Fibroblast of skin of scalp (primary cell): ENCODE data around the gene AQP3. TPM values are rescaled to one million over a fixed set of nuclear protein-coding genes. Genes with fewer than 3 reads are reported as not detected.
"Not testable (repeated sequence)": the region's sequence is repeated elsewhere in the genome, so short reads cannot be mapped to it uniquely, and the experiment has no call there.

Experiments
- DNase-seq: peaks from one replicate; pipeline ENCODE4 v3.0.0-alpha.2; 2013
- polyA plus RNA-seq, 2 experiments: library from polyadenylated mRNA; unstranded; fragments of 120-200 nt; gene quantifications; one replicate each; pipeline ENCODE4 v1.2.1, GENCODE V29; 2013; ENCODE audit not compliant: insufficient read length in 2 of 2

The AQP3 gene
- polyA plus RNA-seq (2013, experiment 1 of 2; ENCODE audit: insufficient read length), result 1.2 TPM
- polyA plus RNA-seq (2013, experiment 2 of 2; ENCODE audit: insufficient read length), result 2.0 TPM

DNA sequence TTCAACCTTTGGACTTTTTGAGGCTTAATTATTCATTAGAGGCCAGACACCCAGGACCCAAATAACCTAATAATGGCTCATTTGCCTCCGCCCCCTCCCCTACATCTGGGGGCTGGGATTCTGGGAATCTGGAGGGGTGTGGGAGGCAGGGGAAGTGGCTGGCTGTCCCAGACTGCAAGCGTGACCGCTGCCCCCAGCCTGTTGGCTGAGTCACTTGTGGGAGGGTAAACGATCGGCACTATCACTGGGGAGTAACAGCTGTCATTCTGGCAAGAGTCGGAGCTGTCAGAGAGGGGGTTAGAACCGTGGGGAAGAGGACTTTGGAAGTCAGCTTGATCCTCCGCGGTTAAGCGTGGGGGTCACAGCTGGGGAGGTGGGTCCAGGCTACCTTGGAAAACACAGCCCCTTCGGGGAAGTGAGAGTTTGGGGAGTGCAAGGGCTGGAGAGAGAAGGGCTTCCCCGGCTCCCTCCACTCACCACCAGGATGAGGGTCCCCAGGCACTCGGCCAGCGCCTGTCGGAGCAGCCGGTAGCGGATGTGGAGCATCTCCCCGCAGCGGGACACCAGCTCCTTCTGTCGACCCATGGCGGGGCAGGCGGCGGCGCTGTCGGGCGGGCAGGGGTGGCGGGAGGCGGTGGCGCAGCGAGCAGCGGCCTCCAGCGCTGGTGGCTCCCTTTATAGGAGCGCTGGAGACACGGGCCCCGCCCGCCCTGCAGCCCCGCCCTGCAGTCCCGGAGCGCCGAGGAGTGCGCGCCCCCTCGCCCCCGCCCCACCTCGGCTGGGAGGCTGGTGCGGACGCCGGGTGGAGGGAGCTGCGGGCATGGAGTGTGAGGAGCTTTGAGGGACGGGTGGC is at the start of gene AQP3:
Gene AQP3 (minus strand): TSS at position 648 of the 853 bp plus-strand sequence. CDS start 63 bp downstream, at position 585.
- DNase-seq, result peak; percentile 60

- DNase-seq, result not testable (repeated sequence)
These were observed 46.4 kb upstream of the AQP3 start for GRCh38 chr9:33493819-33494218.

DNA sequence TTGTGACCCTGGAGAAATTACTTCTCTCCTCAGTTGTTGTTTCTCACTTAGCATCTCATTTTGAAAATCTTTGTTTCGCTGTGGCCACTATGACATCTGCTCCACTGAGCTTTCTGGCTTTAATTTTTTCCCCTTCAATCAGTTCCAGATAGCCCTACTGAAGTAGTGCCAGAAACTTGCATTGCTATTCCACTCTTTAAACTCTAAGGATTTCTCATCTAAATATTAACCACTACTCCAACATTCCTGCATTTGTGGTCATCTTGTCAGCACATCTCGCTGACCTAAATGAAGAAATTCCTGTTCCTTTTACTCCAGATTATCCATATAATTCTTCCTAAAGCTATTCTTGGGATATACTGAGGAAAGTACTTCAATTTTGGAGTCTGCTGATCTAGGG is 41.7 kb upstream of the AQP3 start:
- peak; percentile 82 for DNase-seq

GRCh38 chr9:33485312-33485711 is 37.9 kb upstream of the AQP3 start:
- DNase-seq, result not testable (repeated sequence)

DNA sequence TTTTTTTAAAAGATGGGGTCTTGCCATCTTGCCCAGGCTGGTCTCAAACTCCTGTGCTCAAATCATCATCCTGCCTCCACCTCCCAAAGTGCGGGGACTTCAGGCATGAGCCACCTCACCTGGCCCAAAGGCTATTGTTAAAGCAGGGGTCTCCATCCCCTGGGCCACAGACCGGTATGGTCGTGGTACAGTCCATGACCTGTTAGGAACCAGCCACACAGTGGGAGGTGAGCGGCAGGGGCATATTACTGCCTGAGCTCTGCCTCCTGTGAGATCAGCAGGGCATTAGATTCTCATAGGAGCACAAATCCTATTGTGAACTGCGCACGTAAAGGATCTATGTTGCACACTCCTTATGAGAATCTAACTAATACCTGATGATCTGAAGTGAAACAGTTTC is 33.6 kb upstream of the AQP3 start:
- DNase-seq, result no peak

GRCh38 chr9:33480106-33480505 is 32.7 kb upstream of the AQP3 start:
- DNase-seq, result peak; percentile 21

GRCh38 chr9:33476503-33476902 is 29.1 kb upstream of the AQP3 start:
- DNase-seq, result no peak

- DNase-seq, result no peak
These were observed 28.0 kb upstream of the AQP3 start for GRCh38 chr9:33475357-33475756.

GRCh38 chr9:33473643-33474352 is 26.4 kb upstream of the AQP3 start, which contains the start of gene NOL6:
Gene NOL6, minus strand, starts transcription at chr9:33473924. Its CDS starts 82 bp downstream, at chr9:33473842.
- DNase-seq, result peak; percentile 99

- DNase-seq, result no peak
These were observed 25.7 kb upstream of the AQP3 start for GRCh38 chr9:33472881-33473615.

DNA sequence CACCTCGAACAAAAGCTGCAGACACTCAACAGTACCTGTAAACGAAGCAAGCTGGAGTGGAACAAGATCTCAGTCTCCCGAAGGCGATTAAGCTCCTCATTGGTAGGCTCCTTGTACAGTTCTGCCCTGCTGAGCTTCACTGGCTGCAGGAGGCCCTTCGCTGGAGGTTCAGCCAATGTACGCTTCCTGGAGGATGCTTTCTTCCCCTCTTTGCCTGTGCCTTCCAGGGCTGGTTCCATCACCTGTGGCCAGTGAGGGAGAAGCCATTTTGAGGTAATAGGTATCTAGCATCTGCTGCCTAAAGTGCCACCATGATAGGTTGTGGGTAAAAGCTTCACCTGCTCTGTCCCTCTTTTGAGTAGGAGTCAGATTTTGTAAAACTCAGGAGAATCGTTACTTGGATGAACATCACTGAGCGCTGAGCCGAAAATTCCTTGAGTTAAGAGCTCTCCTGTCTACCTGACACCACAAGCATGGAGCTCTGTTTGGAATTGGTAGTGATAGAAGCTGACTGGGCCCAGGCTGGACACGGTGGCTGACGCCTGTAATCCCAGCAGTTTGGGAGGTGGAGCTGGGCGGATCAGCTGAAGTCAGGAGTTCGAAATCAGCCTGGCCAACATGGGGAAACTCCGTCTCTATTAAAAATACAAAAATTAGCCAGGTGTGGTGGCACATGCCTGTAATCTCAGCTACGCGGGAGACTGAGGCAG is 24.9 kb upstream of the AQP3 start:
- no peak for DNase-seq

GRCh38 chr9:33471361-33471760 is 24.0 kb upstream of the AQP3 start:
- no peak for DNase-seq

- DNase-seq, result no peak
These were observed 22.5 kb upstream of the AQP3 start for GRCh38 chr9:33469891-33470290.

DNA sequence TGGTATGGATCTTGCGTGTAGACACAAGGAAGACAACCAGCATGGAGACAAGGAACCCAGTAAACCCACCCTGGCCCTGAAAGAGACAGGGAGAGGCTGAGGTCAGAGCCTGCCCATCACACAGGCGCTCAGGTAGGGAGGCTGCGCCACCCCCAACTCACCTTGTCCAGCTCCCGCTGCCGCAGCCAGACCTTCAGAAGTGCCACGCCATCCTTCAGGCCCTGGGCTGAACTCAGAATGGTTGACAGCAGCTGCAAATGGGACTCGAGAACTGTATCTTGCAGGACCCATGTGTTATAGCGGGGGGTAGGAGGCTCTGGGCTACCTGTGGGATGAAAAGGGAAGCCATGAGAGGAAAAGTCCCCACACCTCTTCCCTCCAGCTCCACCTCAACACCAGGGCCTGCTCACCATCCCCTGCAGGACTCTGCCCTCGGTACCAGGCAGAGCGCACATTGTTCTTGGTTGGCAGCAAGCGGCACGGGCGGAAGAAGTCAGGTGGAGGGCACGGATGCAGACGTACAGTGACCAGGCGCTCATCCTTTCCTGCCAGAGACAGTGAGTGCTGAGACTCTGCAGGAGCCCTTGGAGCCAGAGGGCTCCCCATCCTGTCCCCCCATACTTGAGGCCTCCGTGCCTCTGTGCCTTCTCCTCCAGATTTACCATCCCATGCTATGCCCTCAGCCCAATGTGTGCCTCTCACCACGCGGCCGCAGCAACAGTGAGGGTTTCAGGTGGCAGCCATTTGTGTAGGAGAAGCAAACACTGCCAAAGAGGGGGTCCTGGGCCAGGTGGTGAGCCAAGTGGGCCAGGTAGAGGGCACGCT is 21.6 kb upstream of the AQP3 start:
- no peak for DNase-seq

DNA sequence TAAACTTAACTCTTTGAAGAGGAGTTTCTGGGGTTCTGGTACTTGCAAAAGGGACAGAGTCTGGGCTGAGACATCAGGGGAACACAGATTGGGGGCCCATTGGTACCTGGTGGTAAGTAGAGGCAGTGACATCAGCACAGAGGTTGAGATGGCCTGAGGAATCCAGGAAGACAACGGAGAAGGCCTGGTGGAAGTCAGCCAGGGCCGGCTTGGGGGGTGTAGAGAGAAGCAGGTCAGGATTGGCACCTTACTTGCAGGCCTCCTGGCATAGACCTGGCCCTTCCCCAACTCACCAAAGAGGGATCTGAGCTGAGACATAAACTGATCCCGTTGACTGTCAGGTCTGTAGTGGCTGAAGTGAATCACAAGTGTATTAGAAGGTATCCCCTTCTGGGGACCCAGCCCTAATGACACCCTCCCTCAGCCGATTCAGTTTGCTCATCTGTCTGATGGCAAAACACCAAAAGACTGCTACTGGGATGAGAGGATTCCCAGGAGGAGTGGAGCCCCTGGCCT is 20.9 kb upstream of the AQP3 start:
- no peak for DNase-seq

GRCh38 chr9:33467526-33467925 is 20.1 kb upstream of the AQP3 start:
- DNase-seq, result no peak

- DNase-seq, result peak; percentile 27
These were observed 19.4 kb upstream of the AQP3 start for GRCh38 chr9:33466565-33467495.

- no peak for DNase-seq
These were observed 18.5 kb upstream of the AQP3 start for GRCh38 chr9:33465596-33466564.

DNA sequence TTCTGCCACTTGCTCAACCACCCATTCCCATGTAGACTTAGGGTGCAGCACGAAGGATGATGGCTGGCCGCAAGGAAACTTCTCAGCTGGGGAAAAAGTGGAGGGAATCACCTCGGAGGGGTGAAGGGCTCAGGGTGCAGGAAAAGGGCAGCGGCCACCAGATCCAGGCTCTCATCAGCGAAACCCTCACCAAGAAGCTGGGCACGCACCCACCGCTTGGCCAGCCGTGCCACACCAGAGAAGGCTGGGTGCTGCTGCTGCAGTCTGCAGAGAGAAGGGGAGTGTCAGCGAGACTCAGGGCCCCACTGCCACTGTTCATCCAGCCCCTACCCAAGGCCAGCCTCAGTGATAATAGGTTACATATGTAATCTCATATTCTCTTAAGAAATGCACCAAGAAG is 17.7 kb upstream of the AQP3 start:
- DNase-seq, result no peak
